GM19324 (cell line): ENCODE results near the gene PLXND1.
"Not testable (repeated sequence)": the region's sequence is repeated elsewhere in the genome, so short reads cannot be mapped to it uniquely, and the experiment has no call there.

Experiments
- ATAC-seq: cut with Tn5 transposase; IDR thresholded peaks from one replicate; pipeline ENCODE4 v1.9.1; 2021; ENCODE audit warnings: mild to moderate bottlenecking, moderate library complexity; ENCODE audit not compliant: unreplicated experiment, low FRiP score

PLXND1 gene

GRCh38 chr3:129606636-129607390 is at the start of gene PLXND1:
TSS of gene PLXND1 (minus strand) at chr3:129606676. CDS start at chr3:129606639, 37 bp downstream.
- ATAC-seq: no peak

GRCh38 chr3:129655291-129655700 is 48.8 kb upstream of the PLXND1 start:
- ATAC-seq: no peak

- ATAC-seq: no peak
Measured at GRCh38 chr3:129654131-129654530, 47.7 kb upstream of the PLXND1 start.

GRCh38 chr3:129653019-129653418 is 46.5 kb upstream of the PLXND1 start:
- no peak for ATAC-seq

- no peak for ATAC-seq
Measured at GRCh38 chr3:129651435-129652202, 45.1 kb upstream of the PLXND1 start.

GRCh38 chr3:129650256-129650872 is 43.9 kb upstream of the PLXND1 start:
- ATAC-seq: no peak

- ATAC-seq: no peak
Measured at GRCh38 chr3:129648391-129648790, 41.9 kb upstream of the PLXND1 start.

- ATAC-seq: no peak
Measured at GRCh38 chr3:129645286-129645685, 38.8 kb upstream of the PLXND1 start.

GRCh38 chr3:129644836-129645235 is 38.4 kb upstream of the PLXND1 start:
- ATAC-seq: no peak

GRCh38 chr3:129641567-129642260 is 35.2 kb upstream of the PLXND1 start:
- not testable (repeated sequence) for ATAC-seq

- ATAC-seq: not testable (repeated sequence)
Measured at GRCh38 chr3:129640985-129641384, 34.5 kb upstream of the PLXND1 start.

GRCh38 chr3:129638481-129638880 is 32.0 kb upstream of the PLXND1 start:
- ATAC-seq: no peak

GRCh38 chr3:129636082-129636481 is 29.6 kb upstream of the PLXND1 start:
- ATAC-seq: no peak

- ATAC-seq: no peak
Measured at GRCh38 chr3:129635656-129636055, 29.2 kb upstream of the PLXND1 start.

- ATAC-seq: no peak
Measured at GRCh38 chr3:129633751-129634481, 27.4 kb upstream of the PLXND1 start.

- ATAC-seq: no peak
Measured at GRCh38 chr3:129632977-129633376, 26.5 kb upstream of the PLXND1 start.

- ATAC-seq: no peak
Measured at GRCh38 chr3:129632556-129632955, 26.1 kb upstream of the PLXND1 start.

GRCh38 chr3:129632056-129632455 is 25.6 kb upstream of the PLXND1 start:
- no peak for ATAC-seq

GRCh38 chr3:129629011-129629410 is 22.5 kb upstream of the PLXND1 start:
- ATAC-seq: no peak

- no peak for ATAC-seq
Measured at GRCh38 chr3:129628169-129628522, 21.7 kb upstream of the PLXND1 start.
